Ureter (tissue), 1 donor: ENCODE data around the gene UQCRC2. TPM values are rescaled to one million over a fixed set of nuclear protein-coding genes. Genes with fewer than 3 reads are reported as not detected.
"Not testable (repeated sequence)": the region's sequence is repeated elsewhere in the genome, so short reads cannot be mapped to it uniquely, and the experiment has no call there.

Experiments
- DNase-seq: peaks from one replicate; pipeline ENCODE4 v3.0.0-alpha.2; 2020; ENCODE audit warnings: low spot score
- total RNA-seq: library from RNA; stranded (reverse); gene quantifications from one replicate; pipeline ENCODE4 v1.2.4, GENCODE V29; 2023
- donor health status: DM: yes; HTN: yes; CAD: no.

The UQCRC2 gene
- total RNA-seq = 283 TPM

- DNase-seq = peak; percentile 90
These were observed at the start of gene UQCRC2 for GRCh38 chr16:21952793-21953540. Gene UQCRC2 (plus strand): TSS chr16:21953361. CDS start chr16:21953424, 63 bp downstream.

GRCh38 chr16:21932650-21933049 is 20.5 kb upstream of the UQCRC2 start:
- DNase-seq = not testable (repeated sequence)

- not testable (repeated sequence) for DNase-seq
These were observed 19.8 kb upstream of the UQCRC2 start for GRCh38 chr16:21933316-21933715.

GRCh38 chr16:21933790-21934189 is 19.4 kb upstream of the UQCRC2 start:
- not testable (repeated sequence) for DNase-seq

GRCh38 chr16:21936216-21936615 is 16.9 kb upstream of the UQCRC2 start:
- DNase-seq = not testable (repeated sequence)

GRCh38 chr16:21937336-21937829 is 15.8 kb upstream of the UQCRC2 start:
- no peak for DNase-seq

GRCh38 chr16:21940570-21940969 is 12.6 kb upstream of the UQCRC2 start:
- DNase-seq = no peak

- no peak for DNase-seq
These were observed 9.6 kb upstream of the UQCRC2 start for GRCh38 chr16:21943571-21943970.

GRCh38 chr16:21946889-21947635 is 6.1 kb upstream of the UQCRC2 start:
- no peak for DNase-seq

- DNase-seq = no peak
These were observed 3.4 kb upstream of the UQCRC2 start for GRCh38 chr16:21949713-21950260.

GRCh38 chr16:21950782-21951521 is 2.2 kb upstream of the UQCRC2 start:
- DNase-seq = no peak

- peak; percentile 73 for DNase-seq
These were observed 945 bp upstream of the UQCRC2 start for GRCh38 chr16:21952040-21952792.

GRCh38 chr16:21953541-21953902 is 361 bp downstream of the UQCRC2 start:
- no peak for DNase-seq

GRCh38 chr16:21957714-21958346 is 4.7 kb downstream of the UQCRC2 start:
- no peak for DNase-seq

- DNase-seq = no peak
These were observed 5.9 kb downstream of the UQCRC2 start for GRCh38 chr16:21959050-21959449.

GRCh38 chr16:21962475-21962874 is 9.3 kb downstream of the UQCRC2 start:
- DNase-seq = no peak

GRCh38 chr16:21963887-21964286 is 10.7 kb downstream of the UQCRC2 start:
- DNase-seq = no peak

- no peak for DNase-seq
These were observed 11.2 kb downstream of the UQCRC2 start for GRCh38 chr16:21964353-21964752.

- DNase-seq = no peak
These were observed 18.7 kb downstream of the UQCRC2 start for GRCh38 chr16:21971856-21972255.

- DNase-seq = no peak
These were observed 20.8 kb downstream of the UQCRC2 start for GRCh38 chr16:21973945-21974344.

- no peak for DNase-seq
These were observed 26.9 kb downstream of the UQCRC2 start for GRCh38 chr16:21980032-21980431.
